OCI-LY1 (cell line): ENCODE results near the gene CDH13.

Experiments
- H2AFZ ChIP-seq: fragments of 200-600 bp; sonication (generic), shearing (Covaris generic); 2 replicates; pipeline ENCODE4 v1.6.0; 2014; ENCODE audit warnings: antibody characterized with exemption, mild to moderate bottlenecking, low read length
- H3F3A ChIP-seq: fragments of 200-600 bp; sonication (generic), shearing (Covaris generic); 2 replicates; pipeline ENCODE4 v1.6.0; 2014; ENCODE audit warnings: mild to moderate bottlenecking, antibody characterized with exemption, low read length, moderate library complexity; ENCODE audit not compliant: insufficient read depth
- H3K27ac ChIP-seq: fragments of 200-600 bp; sonication (generic); 2 replicates; pipeline ENCODE4 v1.5.1; 2014; ENCODE audit warnings: low read length, mixed run types, mild to moderate bottlenecking, low read depth; ENCODE audit not compliant: poor library complexity, severe bottlenecking
- H3K27me3 ChIP-seq: fragments of 200-600 bp; sonication (generic); 2 replicates; pipeline ENCODE4 v1.6.0; 2014; ENCODE audit warnings: antibody characterized with exemption, mild to moderate bottlenecking, low read length, moderate library complexity; ENCODE audit not compliant: insufficient read depth
- H3K36me3 ChIP-seq: fragments of 200-600 bp; sonication (generic); 2 replicates; pipeline ENCODE4 v1.6.1; 2014; ENCODE audit warnings: mild to moderate bottlenecking, antibody characterized with exemption, low read length, moderate library complexity, mixed read lengths; ENCODE audit not compliant: insufficient read depth
- H3K4me1 ChIP-seq: fragments of 200-600 bp; sonication (generic); 2 replicates; pipeline ENCODE4 v1.5.1; 2014; ENCODE audit warnings: mild to moderate bottlenecking, low read length, moderate library complexity; ENCODE audit not compliant: insufficient read depth, severe bottlenecking
- H3K4me2 ChIP-seq: fragments of 200-600 bp; sonication (generic), shearing (Covaris generic); 2 replicates; pipeline ENCODE4 v1.6.1; 2014; ENCODE audit warnings: low read length
- H3K4me3 ChIP-seq: fragments of 200-600 bp; sonication (generic); 2 replicates; pipeline ENCODE4 v1.5.1; 2014; ENCODE audit warnings: low read length, low read depth, mild to moderate bottlenecking, mixed read lengths; ENCODE audit not compliant: poor library complexity, severe bottlenecking
- H3K79me2 ChIP-seq: fragments of 200-600 bp; shearing (Covaris generic); 2 replicates; pipeline ENCODE4 v1.6.1; 2016; ENCODE audit warnings: mixed run types, low read length, mixed read lengths; ENCODE audit not compliant: insufficient read depth
- H3K9ac ChIP-seq: fragments of 200-600 bp; sonication (generic), shearing (Covaris generic); 2 replicates; pipeline ENCODE4 v1.6.1; 2014; ENCODE audit warnings: mild to moderate bottlenecking, low read length, mixed read lengths
- H3K9me2 ChIP-seq: fragments of 200-600 bp; sonication (generic), shearing (Covaris generic); 2 replicates; pipeline ENCODE4 v1.6.1; 2014; ENCODE audit warnings: low read depth, mild to moderate bottlenecking, low read length, mixed read lengths
- H3K9me3 ChIP-seq: fragments of 200-600 bp; shearing (Covaris generic); 2 replicates; pipeline ENCODE4 v1.6.1; 2014; ENCODE audit warnings: low read length, mixed read lengths
- H4K20me1 ChIP-seq: fragments of 200-600 bp; sonication (generic), shearing (Covaris generic); 2 replicates; pipeline ENCODE4 v1.6.0; 2016; ENCODE audit warnings: mild to moderate bottlenecking, low read length; ENCODE audit not compliant: insufficient read depth
- CTCF ChIP-seq: fragments of 200-600 bp; sonication (generic), shearing (Covaris generic); IDR thresholded peaks from 2 replicates; pipeline ENCODE4 v1.5.1; 2017; ENCODE audit warnings: mild to moderate bottlenecking, antibody characterized with exemption, low read length, moderate library complexity, mixed read lengths
- EZH2 ChIP-seq: fragments of 200-600 bp; sonication (generic), shearing (Covaris generic); IDR thresholded peaks from 2 replicates; pipeline ENCODE4 v1.8.0; 2017; ENCODE audit warnings: borderline replicate concordance, mixed run types, mild to moderate bottlenecking, antibody characterized with exemption, low read length, moderate library complexity, mixed read lengths

The CDH13 gene

GRCh38 chr16:83143788-83144187 is 517.0 kb downstream of the CDH13 start:
- no peaks in the 10 kb centered on the region for H3K79me2 ChIP-seq
- H2AFZ ChIP-seq = no peak overlapping the region
- no peaks in the 10 kb centered on the region for H3K36me3 ChIP-seq
- TF ChIP-seq EZH2 = no peak
- no peak for TF ChIP-seq CTCF
- H3K4me3 ChIP-seq = no peak overlapping the region
- no peaks in the 10 kb centered on the region for H3K9me3 ChIP-seq
- no peaks in the 10 kb centered on the region for H3K9me2 ChIP-seq
- H3K4me2 ChIP-seq = no peak overlapping the region
- H3K9ac ChIP-seq = no peak overlapping the region
- H3K27ac ChIP-seq = no peak overlapping the region
- H3K27me3 ChIP-seq = no peaks in the 10 kb centered on the region
- no peaks in the 10 kb centered on the region for H4K20me1 ChIP-seq
- H3F3A ChIP-seq = no peaks in the 10 kb centered on the region
- no peaks in the 10 kb centered on the region for H3K4me1 ChIP-seq

- no peaks in the 10 kb centered on the region for H3K4me1 ChIP-seq
- no peak overlapping the region for H3K4me3 ChIP-seq
- H3K9ac ChIP-seq = no peak overlapping the region
- no peaks in the 10 kb centered on the region for H3F3A ChIP-seq
- no peaks in the 10 kb centered on the region for H3K36me3 ChIP-seq
- H3K27ac ChIP-seq = no peak overlapping the region
- no peaks in the 10 kb centered on the region for H3K9me3 ChIP-seq
- no peaks in the 10 kb centered on the region for H3K79me2 ChIP-seq
- no peaks in the 10 kb centered on the region for H3K27me3 ChIP-seq
- no peak overlapping the region for H2AFZ ChIP-seq
- no peaks in the 10 kb centered on the region for H4K20me1 ChIP-seq
- TF ChIP-seq EZH2 = no peak
- TF ChIP-seq CTCF = no peak
- no peaks in the 10 kb centered on the region for H3K9me2 ChIP-seq
- H3K4me2 ChIP-seq = no peak overlapping the region
These were observed 518.5 kb downstream of the CDH13 start for GRCh38 chr16:83145297-83145696.

GRCh38 chr16:83147244-83147643 is 520.5 kb downstream of the CDH13 start:
- Histone ChIP-seq H4K20me1 (no peaks in the 10 kb centered on the region), H3K4me2 (no peak overlapping the region), H3K4me3 (no peak overlapping the region), H3K9me2 (no peaks in the 10 kb centered on the region), H2AFZ (no peak overlapping the region), H3K9me3 (no peaks in the 10 kb centered on the region), H3K27me3 (no peaks in the 10 kb centered on the region), H3K36me3 (no peaks in the 10 kb centered on the region), H3K4me1 (no peaks in the 10 kb centered on the region), H3K27ac (no peak overlapping the region), H3F3A (no peaks in the 10 kb centered on the region), H3K79me2 (no peaks in the 10 kb centered on the region), H3K9ac (no peak overlapping the region)
- no peak for TF ChIP-seq CTCF
- TF ChIP-seq EZH2 = no peak
